Activated T-cell treated with anti-CD3 and anti-CD28 coated beads, Interleukin-2, amount 50 U/mL, for 4 hours (primary cell): ENCODE measurements around the gene FAM131B. TPM values are rescaled to one million over a fixed set of nuclear protein-coding genes. Genes with fewer than 3 reads are reported as not detected.

Source experiments
- ATAC-seq, 2 donors: fragments of 200-7000 bp; cut with Tn5 transposase; one replicate each; pipeline ENCODE4 v1.10.0; 2021
- DNase-seq: peaks from one replicate; pipeline ENCODE4 v3.0.0-alpha.2; 2020
- H3K27me3 Mint-ChIP-seq: one replicate; pipeline ENCODE4 v1.8.0; 2021; ENCODE audit warnings: low read depth, mixed read lengths
- H3K36me3 Mint-ChIP-seq: one replicate; pipeline ENCODE4 v1.8.0; 2022; ENCODE audit warnings: mixed read lengths; ENCODE audit not compliant: insufficient read depth
- H3K4me1 Mint-ChIP-seq: one replicate; pipeline ENCODE4 v1.8.0; 2021; ENCODE audit warnings: low read depth, mixed read lengths
- H3K4me3 Mint-ChIP-seq: one replicate; pipeline ENCODE4 v1.8.0; 2021; ENCODE audit warnings: mild to moderate bottlenecking, moderate library complexity, mixed read lengths
- H3K9me3 Mint-ChIP-seq: one replicate; pipeline ENCODE4 v1.8.0; 2021; ENCODE audit warnings: mixed read lengths
- total RNA-seq, 3 donors: library from RNA; stranded (reverse); gene quantifications; one replicate each; pipeline ENCODE4 v1.2.1, GENCODE V29; 2021

The FAM131B gene
- total RNA-seq, 3 donors from 2014 or later = 0.28 to 0.50 (median 0.43) TPM

DNA sequence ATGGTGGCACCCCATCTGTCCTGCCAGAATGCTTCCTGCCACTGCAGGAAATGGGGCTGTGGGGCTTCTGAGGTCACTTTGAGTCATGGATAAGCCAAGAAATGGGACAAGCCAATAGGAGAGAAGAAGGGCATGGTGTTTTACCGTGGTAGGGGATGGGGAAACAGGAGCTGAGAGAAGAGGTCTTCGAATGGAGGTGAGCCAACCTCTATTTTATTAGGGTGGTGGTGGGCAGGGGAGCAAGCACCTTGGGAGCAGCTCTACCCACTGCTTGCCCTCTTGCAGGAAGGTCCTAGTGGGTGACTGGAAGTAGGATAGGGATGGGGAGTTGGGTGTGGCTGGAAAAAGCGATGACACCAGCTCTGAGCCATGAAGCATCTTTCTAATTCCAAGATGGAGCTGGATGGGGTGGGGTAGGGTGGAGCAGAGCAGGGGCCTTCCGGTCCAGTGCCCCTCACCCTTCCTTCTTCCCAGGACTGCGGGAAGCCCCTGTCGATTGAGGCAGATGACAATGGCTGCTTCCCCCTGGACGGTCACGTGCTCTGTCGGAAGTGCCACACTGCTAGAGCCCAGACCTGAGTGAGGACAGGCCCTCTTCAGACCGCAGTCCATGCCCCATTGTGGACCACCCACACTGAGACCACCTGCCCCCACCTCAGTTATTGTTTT is 27.7 kb upstream of the FAM131B start:
- ATAC-seq = no peak
- no peaks in the 10 kb centered on the region for H3K27me3 Mint-ChIP-seq

DNA sequence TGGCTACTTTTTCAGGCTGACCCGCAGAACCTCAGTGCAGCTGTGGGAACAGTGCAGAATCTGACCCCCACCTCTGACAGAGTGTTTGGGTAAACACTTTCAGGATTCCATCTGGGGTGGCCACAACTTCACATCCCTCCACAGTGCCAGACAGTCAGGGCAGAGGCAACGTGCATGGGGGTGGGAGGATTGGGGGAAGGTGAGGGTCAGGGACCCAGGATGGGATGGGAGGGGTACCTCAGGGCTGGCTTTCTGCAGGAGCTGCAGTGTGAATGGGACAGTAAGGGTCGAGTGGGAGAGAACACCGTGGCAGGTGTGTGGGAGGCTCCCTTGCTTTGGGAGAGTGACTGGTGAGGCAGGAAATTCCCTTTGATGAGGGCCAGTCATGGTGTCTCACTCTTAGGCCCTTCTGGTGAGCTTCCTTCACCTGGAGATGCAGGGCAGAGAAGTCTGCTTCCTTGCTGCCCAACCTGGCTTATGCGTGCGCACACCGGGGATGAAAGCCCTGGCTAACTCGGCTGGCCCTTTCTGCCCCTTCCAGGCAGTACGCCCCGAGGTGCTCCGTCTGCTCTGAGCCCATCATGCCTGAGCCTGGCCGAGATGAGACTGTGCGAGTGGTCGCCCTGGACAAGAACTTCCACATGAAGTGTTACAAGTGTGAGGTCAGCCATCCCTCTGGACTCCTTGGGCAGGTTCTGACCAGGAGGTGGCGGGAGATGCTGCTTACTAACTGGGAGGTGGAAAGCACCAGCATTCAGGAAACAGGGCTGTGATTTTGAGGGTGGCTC is 27.0 kb upstream of the FAM131B start:
- DNase-seq (no peak), ATAC-seq (no peak)
- Mint-ChIP-seq H3K4me3 (no peak overlapping the region), H3K9me3 (no peaks in the 10 kb centered on the region), H3K4me1 (peaks cover 14% of the 10 kb centered on the region), H3K27me3 (no peaks in the 10 kb centered on the region), H3K36me3 (peaks cover 14% of the 10 kb centered on the region)

More for the DNA sequence above, 27.7 kb upstream of the FAM131B start:
- no peak for DNase-seq
- Mint-ChIP-seq H3K4me1 (peaks cover 20% of the 10 kb centered on the region), H3K36me3 (peaks cover 16% of the 10 kb centered on the region), H3K4me3 (no peak overlapping the region), H3K9me3 (no peaks in the 10 kb centered on the region)

- Mint-ChIP-seq H3K36me3 (peaks cover 14% of the 10 kb centered on the region), H3K9me3 (no peaks in the 10 kb centered on the region), H3K4me3 (no peak overlapping the region), H3K4me1 (peaks cover 13% of the 10 kb centered on the region), H3K27me3 (no peaks in the 10 kb centered on the region)
- DNase-seq = no peak
- no peak for ATAC-seq
Observed at GRCh38 chr7:143388491-143389101, 26.1 kb upstream of the FAM131B start.

DNA sequence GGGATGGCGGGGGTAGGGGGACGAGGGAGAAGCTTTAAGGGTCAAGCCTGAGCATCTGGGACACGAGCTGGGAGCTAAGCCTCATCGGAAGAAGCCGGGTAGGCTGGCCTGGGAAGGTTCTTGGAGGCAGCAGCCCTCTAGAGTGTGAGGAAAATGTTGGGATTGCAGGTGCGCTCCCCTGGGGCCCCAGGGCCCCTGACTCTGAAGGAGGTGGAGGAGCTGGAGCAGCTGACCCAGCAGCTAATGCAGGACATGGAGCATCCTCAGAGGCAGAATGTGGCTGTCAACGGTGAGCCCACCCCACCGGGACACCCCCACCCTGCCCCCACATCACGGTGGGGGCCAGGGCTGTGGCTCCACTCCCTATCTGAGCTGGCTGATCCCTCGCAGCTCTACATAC is 25.5 kb upstream of the FAM131B start:
- ATAC-seq = no peak
- no peak for DNase-seq
- no peaks in the 10 kb centered on the region for H3K27me3 Mint-ChIP-seq
- H3K9me3 Mint-ChIP-seq = no peaks in the 10 kb centered on the region
- peaks cover 14% of the 10 kb centered on the region for H3K36me3 Mint-ChIP-seq
- H3K4me3 Mint-ChIP-seq = no peak overlapping the region
- peaks cover 13% of the 10 kb centered on the region for H3K4me1 Mint-ChIP-seq

DNA sequence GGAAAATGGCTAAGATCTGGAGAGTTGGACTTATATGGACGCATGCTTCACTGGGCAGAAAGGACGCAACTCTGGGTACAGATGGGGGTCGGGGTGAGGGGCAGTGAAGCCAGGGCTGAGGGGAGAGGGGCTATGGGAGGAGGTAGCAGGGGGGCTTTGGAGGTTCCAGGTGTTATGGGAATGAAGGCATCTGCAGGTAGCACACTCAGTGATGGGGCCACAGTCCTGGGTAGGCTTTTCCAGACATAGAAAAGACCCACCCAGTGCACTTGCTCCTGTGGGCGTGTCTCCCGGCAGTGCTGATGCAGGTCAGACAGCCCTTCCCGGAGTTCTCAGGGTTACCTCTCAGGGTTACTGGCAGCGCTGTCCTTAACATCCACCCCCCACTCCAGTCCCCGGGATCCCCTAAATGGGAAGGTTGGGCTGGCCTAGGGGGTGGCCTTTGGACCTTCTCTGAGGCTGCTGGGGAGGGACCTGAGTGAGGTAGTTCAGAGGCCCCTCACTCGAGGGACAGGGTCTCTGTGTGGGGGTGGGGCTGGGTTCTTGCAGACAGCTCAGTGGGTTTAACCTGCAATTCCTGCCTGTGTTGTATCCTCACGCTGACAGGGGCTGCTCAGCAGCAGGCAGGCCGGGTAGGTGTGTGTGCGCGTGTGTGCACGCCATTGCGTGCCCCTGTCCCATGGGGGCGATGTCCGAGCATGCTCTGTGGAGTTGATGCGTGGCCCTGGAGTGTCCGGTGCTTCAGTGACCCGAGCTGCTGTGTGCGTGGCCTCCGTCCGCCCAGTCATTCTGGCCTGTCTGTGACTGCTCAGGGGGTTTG is 24.9 kb upstream of the FAM131B start:
- Mint-ChIP-seq H3K4me1 (peaks cover 13% of the 10 kb centered on the region), H3K36me3 (peaks cover 11% of the 10 kb centered on the region), H3K9me3 (no peaks in the 10 kb centered on the region), H3K27me3 (no peaks in the 10 kb centered on the region), H3K4me3 (no peak overlapping the region)
- DNase-seq (no peak), ATAC-seq (no peak)

DNA sequence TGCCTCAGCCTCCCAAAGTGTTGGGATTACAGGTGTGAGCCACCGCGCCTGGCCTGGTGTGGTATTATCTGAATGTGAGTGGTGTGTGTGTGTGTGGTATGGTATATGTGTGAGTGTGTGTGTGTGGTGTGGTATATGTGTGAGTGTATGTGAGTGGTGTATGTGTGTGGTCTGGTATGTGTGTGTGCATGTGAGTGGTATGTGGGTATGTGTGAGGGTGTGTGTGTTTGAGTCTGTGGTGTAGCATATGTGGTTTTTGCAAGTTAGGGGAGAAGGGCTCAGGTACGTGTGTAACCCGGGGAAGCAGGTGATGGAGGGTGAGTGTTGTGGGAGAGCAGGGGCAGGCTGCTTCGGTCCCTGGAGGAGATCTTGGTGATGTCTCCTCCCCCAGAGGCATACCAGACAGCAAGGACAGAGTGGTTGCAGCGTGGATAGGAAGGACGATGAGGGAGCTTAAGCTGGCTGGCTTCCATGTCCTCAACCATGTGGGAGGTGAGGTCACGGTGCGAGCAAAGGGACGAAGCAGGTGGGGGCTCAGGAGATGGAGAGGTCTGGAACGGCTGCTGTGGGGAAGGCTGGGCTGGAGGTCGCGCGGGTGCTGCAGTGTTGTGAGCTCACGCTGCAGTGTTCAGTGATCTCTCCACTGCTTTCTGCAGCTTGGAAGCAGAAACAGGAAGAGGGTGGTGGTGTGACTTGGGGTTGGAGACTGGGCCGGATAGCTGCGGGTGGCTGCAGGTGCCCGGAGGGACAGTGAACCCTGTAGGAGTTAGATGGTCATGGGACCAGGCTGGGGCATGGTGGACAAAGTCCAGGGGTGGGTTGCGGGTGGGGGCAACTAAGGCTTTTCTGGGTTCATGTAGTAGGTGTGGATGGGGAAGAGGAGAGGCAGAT is 23.6 kb upstream of the FAM131B start:
- Mint-ChIP-seq H3K36me3 (peaks cover 11% of the 10 kb centered on the region), H3K9me3 (no peaks in the 10 kb centered on the region), H3K4me3 (no peak overlapping the region), H3K27me3 (no peaks in the 10 kb centered on the region), H3K4me1 (peaks cover 13% of the 10 kb centered on the region)
- ATAC-seq (peak; percentile 17 to 18), DNase-seq (no peak)

DNA sequence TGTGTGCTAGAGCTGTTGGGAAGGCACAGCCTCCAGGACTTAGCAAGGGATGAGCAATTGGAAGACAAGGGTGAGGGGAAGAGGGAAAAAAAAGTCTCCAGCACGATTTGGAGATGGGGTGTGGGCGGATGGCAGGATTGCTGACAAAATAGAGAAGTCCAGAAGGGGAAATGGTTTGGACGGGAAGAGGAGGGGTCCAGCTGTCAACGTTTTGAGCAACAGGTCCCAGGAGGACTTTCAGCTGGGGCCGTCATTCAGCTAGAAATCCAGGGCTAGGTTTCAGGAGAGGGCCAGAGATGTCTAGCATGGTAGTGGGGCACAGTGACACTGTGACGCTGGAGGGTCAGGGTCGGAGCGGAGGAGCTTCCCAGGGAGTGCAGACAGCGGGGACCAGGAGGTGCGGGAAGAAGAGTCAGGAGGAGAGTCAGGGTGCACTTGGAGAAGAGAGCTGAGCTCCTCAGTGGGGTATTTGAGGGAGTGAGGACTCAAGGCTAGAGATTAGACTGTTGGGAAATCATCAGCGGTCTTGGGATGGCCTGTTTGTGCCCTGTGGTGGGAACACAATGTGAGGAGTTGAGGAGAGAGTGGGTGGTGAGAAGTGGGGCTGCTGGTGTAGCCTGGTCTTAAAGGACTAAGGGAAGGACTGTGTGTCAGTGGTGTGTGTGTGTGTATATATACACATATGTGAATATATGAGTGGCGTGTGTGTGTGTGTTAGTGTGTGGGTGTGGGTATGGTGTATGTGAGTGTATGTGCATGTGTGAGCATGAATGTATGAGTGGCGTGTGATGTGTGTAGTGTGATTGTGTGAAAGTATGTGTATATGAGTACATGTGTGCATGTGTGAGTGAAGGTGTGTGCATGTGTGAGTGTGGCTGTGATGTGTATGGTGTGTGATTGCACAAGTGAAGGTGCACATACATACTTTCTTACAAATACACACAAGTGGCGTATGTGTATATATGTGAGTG is 22.4 kb upstream of the FAM131B start:
- DNase-seq (no peak), ATAC-seq (no peak)
- Mint-ChIP-seq H3K27me3 (no peaks in the 10 kb centered on the region), H3K9me3 (no peaks in the 10 kb centered on the region), H3K36me3 (peaks cover 6% of the 10 kb centered on the region), H3K4me1 (peaks cover 10% of the 10 kb centered on the region), H3K4me3 (no peak overlapping the region)

DNA sequence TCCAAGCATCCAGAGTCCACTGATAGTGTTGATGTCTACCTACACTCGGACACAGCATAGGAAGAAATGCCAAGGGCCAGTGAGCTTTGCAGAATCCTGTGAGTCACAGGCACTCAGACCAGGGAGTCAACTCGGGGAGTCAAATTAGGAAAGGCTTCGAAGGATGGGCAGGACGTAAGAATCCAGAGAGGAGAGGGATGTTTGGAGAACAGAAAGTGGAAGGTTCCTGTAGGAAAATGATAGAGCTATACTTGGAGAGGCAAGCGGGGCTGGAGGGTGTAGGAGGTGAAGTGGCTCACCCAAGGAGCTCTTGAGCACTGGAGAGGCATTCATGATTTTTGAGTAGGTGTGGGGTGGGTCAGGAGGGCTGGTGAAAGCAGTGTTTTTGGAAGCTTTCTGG is 21.6 kb upstream of the FAM131B start:
- ATAC-seq (no peak), DNase-seq (no peak)
- Mint-ChIP-seq H3K9me3 (no peaks in the 10 kb centered on the region), H3K27me3 (no peaks in the 10 kb centered on the region), H3K4me1 (peaks cover 10% of the 10 kb centered on the region), H3K4me3 (no peak overlapping the region), H3K36me3 (no peaks in the 10 kb centered on the region)

DNA sequence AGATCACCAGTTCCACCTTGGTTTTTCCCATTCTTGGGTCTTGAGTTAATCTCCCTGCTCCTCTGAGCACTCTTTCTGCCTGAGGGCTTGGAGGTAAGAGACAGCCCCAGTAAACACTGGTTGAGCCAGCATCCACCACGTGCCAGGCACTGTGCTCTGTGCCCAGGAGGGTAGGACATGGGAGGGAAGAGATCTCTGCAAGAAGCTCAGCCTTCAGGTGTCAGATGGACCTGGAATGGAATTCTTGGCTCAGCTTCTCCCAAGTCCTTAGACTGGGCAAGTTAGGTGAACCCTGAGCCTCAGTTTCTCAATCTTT is 21.1 kb upstream of the FAM131B start:
- DNase-seq = no peak
- ATAC-seq = no peak
- Mint-ChIP-seq H3K4me1 (peaks cover 14% of the 10 kb centered on the region), H3K9me3 (no peaks in the 10 kb centered on the region), H3K27me3 (no peaks in the 10 kb centered on the region), H3K4me3 (no peak overlapping the region), H3K36me3 (no peaks in the 10 kb centered on the region)

DNA sequence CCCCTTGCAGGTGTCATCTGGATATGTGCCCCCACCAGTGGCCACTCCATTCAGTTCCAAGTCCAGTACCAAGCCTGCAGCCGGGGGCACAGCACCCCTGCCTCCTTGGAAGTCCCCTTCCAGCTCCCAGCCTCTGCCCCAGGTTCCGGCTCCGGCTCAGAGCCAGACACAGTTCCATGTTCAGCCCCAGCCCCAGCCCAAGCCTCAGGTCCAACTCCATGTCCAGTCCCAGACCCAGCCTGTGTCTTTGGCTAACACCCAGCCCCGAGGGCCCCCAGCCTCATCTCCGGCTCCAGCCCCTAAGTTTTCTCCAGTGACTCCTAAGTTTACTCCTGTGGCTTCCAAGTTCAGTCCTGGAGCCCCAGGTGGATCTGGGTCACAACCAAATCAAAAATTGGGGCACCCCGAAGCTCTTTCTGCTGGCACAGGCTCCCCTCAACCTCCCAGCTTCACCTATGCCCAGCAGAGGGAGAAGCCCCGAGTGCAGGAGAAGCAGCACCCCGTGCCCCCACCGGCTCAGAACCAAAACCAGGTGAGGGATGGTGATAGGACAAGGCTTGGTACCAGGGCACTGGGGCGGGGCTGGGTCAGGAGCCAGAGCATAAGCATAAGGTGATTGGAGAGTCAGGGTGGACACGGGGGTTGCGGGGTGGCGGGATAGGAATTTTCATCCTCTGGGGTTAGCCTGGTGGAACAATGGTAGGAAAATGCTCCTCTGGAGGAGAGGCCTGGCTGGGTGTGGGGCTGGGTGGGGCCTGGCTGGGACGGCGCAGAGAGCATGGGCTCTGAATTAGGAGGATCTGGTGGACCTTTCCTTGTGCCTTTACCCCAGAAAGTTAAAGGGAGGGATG is 20.5 kb upstream of the FAM131B start:
- H3K4me3 Mint-ChIP-seq = no peak overlapping the region
- no peak for ATAC-seq
- peaks cover 18% of the 10 kb centered on the region for H3K4me1 Mint-ChIP-seq
- no peak for DNase-seq
- H3K27me3 Mint-ChIP-seq = no peaks in the 10 kb centered on the region
- no peaks in the 10 kb centered on the region for H3K36me3 Mint-ChIP-seq
- no peaks in the 10 kb centered on the region for H3K9me3 Mint-ChIP-seq

- Mint-ChIP-seq H3K27me3 (no peaks in the 10 kb centered on the region), H3K4me1 (peaks cover 21% of the 10 kb centered on the region), H3K36me3 (no peaks in the 10 kb centered on the region), H3K9me3 (no peaks in the 10 kb centered on the region), H3K4me3 (no peak overlapping the region)
- ATAC-seq (no peak), DNase-seq (no peak)
Observed at GRCh38 chr7:143382126-143382790, 19.7 kb upstream of the FAM131B start.
